NOMO-1 treated with DMSO at 0.1 percent for 48 hours (cell line): ENCODE results near the gene STPG4.
"Not testable (repeated sequence)": the region's sequence is repeated elsewhere in the genome, so short reads cannot be mapped to it uniquely, and the experiment has no call there.

Experiments used
- DNase-seq: peaks from one replicate; lab custom pipeline; 2025; ENCODE audit not compliant: unreplicated experiment; lab: John Stamatoyannopoulos, UW

The STPG4 gene

GRCh38 chr2:47173986-47174732, 19.1 kb upstream of the STPG4 start:
- DNase-seq, result no peak

GRCh38 chr2:47172922-47173695, 18.0 kb upstream of the STPG4 start:
- DNase-seq, result no peak

GRCh38 chr2:47172156-47172921, 17.2 kb upstream of the STPG4 start:
- no peak for DNase-seq

- DNase-seq, result no peak
Measured at GRCh38 chr2:47169784-47170183, 14.7 kb upstream of the STPG4 start.

- not testable (repeated sequence) for DNase-seq
Measured at GRCh38 chr2:47168895-47169294, 13.8 kb upstream of the STPG4 start.

- DNase-seq, result no peak
Measured at GRCh38 chr2:47167149-47167548, 12.0 kb upstream of the STPG4 start.

- no peak for DNase-seq
Measured at GRCh38 chr2:47165001-47165555, 10.0 kb upstream of the STPG4 start.

GRCh38 chr2:47162780-47163179, 7.7 kb upstream of the STPG4 start:
- no peak for DNase-seq

- DNase-seq, result no peak
Measured at GRCh38 chr2:47161475-47161874, 6.4 kb upstream of the STPG4 start.

GRCh38 chr2:47160660-47161059, 5.6 kb upstream of the STPG4 start:
- DNase-seq, result no peak

GRCh38 chr2:47160211-47160610, 5.1 kb upstream of the STPG4 start:
- DNase-seq, result no peak

GRCh38 chr2:47159627-47160026, 4.5 kb upstream of the STPG4 start:
- DNase-seq, result no peak

GRCh38 chr2:47158576-47158975, 3.5 kb upstream of the STPG4 start:
- no peak for DNase-seq

- DNase-seq, result no peak
Measured at GRCh38 chr2:47152803-47153202, 2.3 kb downstream of the STPG4 start.

- no peak for DNase-seq
Measured at GRCh38 chr2:47150175-47150574, 4.9 kb downstream of the STPG4 start.

GRCh38 chr2:47147021-47147420, 8.1 kb downstream of the STPG4 start:
- DNase-seq, result no peak

GRCh38 chr2:47145466-47145865, 9.6 kb downstream of the STPG4 start:
- no peak for DNase-seq

- DNase-seq, result no peak
Measured at GRCh38 chr2:47141520-47141919, 13.6 kb downstream of the STPG4 start.

GRCh38 chr2:47134386-47135090, 20.6 kb downstream of the STPG4 start:
- DNase-seq, result no peak

- no peak for DNase-seq
Measured at GRCh38 chr2:47133046-47133445, 22.1 kb downstream of the STPG4 start.

GRCh38 chr2:47129191-47129706, 25.9 kb downstream of the STPG4 start:
- DNase-seq, result no peak
